Activated CD4-positive, alpha-beta memory T cell treated with anti-CD3 and anti-CD28 coated beads for 36 hours (primary cell): ENCODE data around the gene ZBP1. TPM values are rescaled to one million over a fixed set of nuclear protein-coding genes. Genes with fewer than 3 reads are reported as not detected.

Source experiments
- CTCF ChIA-PET: fragments of 350-600 bp; sonication (Branson Sonifier 250); formaldehyde crosslinking; loops from one replicate; lab custom pipeline; 2021; ENCODE audit warnings: antibody characterized with exemption, inconsistent platforms; lab: Charles Lee
- POLR2A ChIA-PET: fragments of 350-600 bp; sonication (Branson Sonifier 250); formaldehyde crosslinking; loops from one replicate; lab custom pipeline; 2021; ENCODE audit warnings: antibody characterized with exemption; lab: Charles Lee
- DNase-seq: peaks from one replicate; pipeline ENCODE4 v3.0.0-alpha.2; 2020
- H3K27ac Mint-ChIP-seq: one replicate; pipeline ENCODE4 v1.8.0; 2021; ENCODE audit warnings: mixed read lengths
- H3K27me3 Mint-ChIP-seq: one replicate; pipeline ENCODE4 v1.8.0; 2021; ENCODE audit warnings: mixed read lengths
- H3K36me3 Mint-ChIP-seq: one replicate; pipeline ENCODE4 v1.8.0; 2021; ENCODE audit warnings: mixed read lengths
- H3K4me1 Mint-ChIP-seq: one replicate; pipeline ENCODE4 v1.8.0; 2021; ENCODE audit warnings: low read depth, mixed read lengths
- H3K4me3 Mint-ChIP-seq: one replicate; pipeline ENCODE4 v1.8.0; 2021; ENCODE audit warnings: mild to moderate bottlenecking, mixed read lengths
- H3K9me3 Mint-ChIP-seq: one replicate; pipeline ENCODE4 v1.8.0; 2021; ENCODE audit warnings: mixed read lengths
- intact Hi-C: fragments of 100-400 bp; cut with micrococcal nuclease; formaldehyde crosslinking; loops from one replicate; pipeline ENCODE4 v1.15.1; 2023
- total RNA-seq, 2 experiments: library from RNA; stranded (reverse); gene quantifications; one replicate each; pipeline ENCODE4 v1.2.3, GENCODE V29; 2021

ZBP1 gene
- total RNA-seq, 2 experiments from 2014 or later: 0.73 to 1.1 TPM

DNA sequence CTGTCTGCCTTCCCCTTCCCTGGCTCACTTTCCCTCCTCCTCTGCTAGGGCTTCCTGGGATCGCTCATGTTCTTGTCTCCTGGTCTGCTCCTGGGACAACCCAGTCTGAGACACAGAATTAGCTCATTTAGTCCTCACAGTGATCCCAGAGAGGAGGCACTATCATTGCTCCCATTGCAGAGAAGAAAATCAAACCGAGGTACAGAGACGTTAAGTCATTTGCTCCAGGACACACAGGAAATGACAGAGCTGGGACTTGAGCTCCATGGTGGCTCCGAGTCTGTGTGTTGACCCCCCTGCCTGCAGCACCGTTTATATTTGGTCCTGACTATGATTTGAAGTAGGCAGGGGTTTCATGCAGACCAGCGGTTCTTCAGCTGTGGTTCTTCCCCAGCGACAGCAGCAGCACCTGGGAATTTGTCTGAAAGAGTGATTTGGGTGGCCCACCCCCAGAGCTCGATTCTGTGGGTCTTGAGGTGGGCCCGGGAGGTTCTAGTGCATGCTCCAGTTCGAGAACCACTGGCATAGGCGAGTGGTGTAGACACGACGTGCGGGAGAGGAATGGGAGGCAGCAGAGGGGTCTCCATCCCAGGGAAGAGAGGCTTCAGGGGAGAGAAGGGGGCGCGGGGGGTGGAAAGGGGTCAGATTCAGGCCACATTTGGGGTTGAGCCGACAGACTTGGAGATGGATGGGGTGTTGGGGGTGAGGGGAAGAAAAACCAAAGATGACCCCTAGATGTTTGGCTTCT, 34.6 kb downstream of the ZBP1 start:
- Mint-ChIP-seq H3K4me1 (no peaks in the 10 kb centered on the region), H3K9me3 (peaks cover 5% of the 10 kb centered on the region), H3K27ac (no peak overlapping the region), H3K36me3 (no peaks in the 10 kb centered on the region), H3K4me3 (no peak overlapping the region), H3K27me3 (peaks cover 39% of the 10 kb centered on the region)
- DNase-seq: no peak
- POLR2A ChIA-PET: no interaction called here
- CTCF ChIA-PET: no interaction called here
- intact Hi-C loops: no loop called here

DNA sequence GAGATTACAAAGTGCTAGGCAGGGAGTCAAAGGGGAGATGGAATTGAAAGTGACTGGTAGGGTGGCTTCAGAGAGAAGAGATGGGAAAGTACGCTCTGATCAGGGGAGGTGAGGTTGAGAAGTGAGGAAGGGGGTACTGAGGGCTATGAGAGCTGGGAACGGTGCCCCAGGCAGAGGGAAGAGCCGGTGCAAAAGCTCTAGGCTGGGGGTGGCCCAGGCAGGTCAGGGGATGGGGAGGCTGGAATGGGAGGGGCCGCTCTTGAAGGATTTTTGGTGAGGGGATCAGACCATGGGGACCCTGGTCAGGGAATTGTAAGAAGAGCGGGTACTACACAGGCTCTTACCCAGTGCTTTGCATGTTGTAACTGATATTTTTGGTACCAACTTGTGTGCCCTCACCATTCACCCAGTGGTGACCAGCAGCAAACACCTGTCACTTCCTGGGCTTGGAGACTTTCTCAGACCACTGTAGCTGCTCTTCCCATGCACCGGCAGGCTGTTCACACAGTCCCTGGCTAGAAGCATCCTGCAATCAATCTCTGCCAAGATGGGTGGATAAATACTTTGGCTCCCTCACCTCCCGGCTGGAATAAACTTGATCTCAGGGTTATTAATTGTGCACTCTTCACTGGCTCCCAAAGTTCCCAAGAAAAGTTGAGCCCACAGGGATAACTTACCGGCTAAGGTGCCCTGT, 35.3 kb downstream of the ZBP1 start:
- ChIA-PET POLR2A (no interaction called here), CTCF (no interaction called here)
- no peak overlapping the region for H3K27ac Mint-ChIP-seq
- no peaks in the 10 kb centered on the region for H3K36me3 Mint-ChIP-seq
- peaks cover 46% of the 10 kb centered on the region for H3K27me3 Mint-ChIP-seq
- peaks cover 5% of the 10 kb centered on the region for H3K9me3 Mint-ChIP-seq
- H3K4me1 Mint-ChIP-seq: no peaks in the 10 kb centered on the region
- intact Hi-C loops: no loop called here
- DNase-seq: no peak
- H3K4me3 Mint-ChIP-seq: no peak overlapping the region

DNA sequence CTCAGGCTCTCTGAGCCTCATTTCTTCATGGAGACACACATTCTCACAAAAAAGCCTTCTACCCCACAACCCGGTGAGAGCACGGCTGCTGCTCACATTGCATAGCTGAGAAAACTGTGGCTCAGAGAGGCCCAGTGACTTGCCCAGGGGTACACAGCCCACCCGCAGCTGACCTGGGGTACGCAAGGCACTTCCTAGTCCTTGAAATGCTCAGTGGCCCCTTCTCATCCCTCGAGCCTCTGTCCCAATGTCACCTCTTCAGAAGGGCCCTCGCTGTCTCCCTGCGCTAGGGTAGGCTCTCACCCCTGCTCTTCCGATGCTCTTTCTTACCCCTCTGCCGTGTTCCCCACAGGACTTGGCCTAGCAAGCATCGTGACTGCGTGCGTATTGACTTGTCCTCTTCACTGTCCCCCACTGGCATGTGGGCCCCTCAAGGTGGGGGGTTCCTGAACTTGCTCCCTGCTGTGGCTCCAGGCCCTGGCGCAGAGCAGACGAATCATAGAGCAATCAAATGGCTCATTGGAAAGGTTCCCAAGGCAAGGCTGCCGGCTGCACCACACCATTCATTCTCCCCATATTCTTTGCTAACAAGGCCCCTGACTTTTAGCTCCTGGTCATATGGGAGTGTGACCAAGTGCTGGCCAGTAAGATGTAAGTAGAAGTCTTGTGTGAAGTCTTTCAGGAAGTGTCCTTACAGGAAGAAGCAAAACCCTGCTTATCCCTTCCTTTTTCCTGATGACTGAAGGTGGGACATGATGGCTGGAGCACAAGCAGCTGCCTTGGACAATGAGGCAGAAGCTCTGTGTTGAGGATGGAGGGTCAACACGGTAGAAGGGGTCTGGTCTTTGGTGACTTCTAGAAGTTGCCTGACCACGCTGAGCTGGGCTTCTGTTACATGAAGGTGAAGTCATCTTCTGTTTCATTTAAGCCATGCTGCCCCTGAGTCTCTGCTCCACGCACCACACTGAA, 36.7 kb downstream of the ZBP1 start:
- Mint-ChIP-seq H3K9me3 (peaks cover 5% of the 10 kb centered on the region), H3K4me1 (no peaks in the 10 kb centered on the region), H3K36me3 (no peaks in the 10 kb centered on the region), H3K27me3 (peaks cover 50% of the 10 kb centered on the region), H3K4me3 (no peak overlapping the region), H3K27ac (no peak overlapping the region)
- DNase-seq: no peak
- CTCF ChIA-PET: interaction anchor here (0.7 to 1.8 kb wide), 3 partner anchors 11 to 225 kb away, joined by 3 to 7 read pairs (median 3); no protein-coding TSS in a partner anchor
- POLR2A ChIA-PET: no interaction called here
- intact Hi-C loops: no loop called here

DNA sequence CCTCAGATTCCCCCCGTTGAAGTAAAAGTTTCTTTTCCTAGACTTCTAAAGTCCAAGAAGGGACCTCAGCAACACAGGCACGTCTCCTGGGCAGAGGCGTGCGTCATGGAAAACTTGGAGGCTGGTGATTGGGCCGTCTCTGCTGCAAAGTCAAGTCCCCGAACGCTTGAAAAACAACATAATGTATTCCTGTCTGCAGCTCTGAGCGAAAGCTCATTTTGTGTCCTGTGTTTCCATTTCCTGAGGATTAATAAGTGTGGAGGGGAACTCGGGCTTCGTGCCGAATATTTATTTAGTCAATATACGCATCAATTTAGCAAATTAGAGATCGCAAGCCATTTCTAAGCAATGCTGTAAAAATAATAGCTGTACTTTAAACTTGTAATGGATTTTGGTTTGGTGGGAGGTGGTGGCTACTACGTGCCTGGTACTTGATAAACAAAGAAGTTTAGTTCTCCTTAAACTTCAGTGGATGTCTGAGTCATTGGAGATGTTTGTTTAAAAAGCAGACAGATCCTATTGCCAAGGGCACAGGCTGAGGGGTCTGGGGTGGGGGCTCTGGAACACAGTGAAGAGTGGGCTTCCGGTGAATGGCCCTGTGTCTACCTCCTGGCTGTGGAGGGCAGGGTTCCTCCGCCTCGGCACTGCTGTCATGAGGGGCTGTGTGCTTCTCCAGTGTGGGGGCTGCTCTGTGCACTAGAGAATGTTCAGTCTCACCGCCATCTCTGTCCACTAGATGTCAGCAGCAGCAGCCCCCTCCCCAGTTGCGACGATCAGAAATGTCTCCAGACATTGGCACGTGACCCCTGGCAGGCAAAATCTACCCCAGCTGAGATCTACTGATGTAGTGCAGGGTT, 37.6 kb downstream of the ZBP1 start:
- no peak for DNase-seq
- H3K4me3 Mint-ChIP-seq: no peak overlapping the region
- no peaks in the 10 kb centered on the region for H3K36me3 Mint-ChIP-seq
- peaks cover 50% of the 10 kb centered on the region for H3K27me3 Mint-ChIP-seq
- H3K9me3 Mint-ChIP-seq: no peaks in the 10 kb centered on the region
- H3K27ac Mint-ChIP-seq: no peak overlapping the region
- POLR2A ChIA-PET: no interaction called here
- CTCF ChIA-PET: interaction anchor here (0.7 to 1.8 kb wide), 3 partner anchors 10 to 226 kb away, joined by 3 to 7 read pairs (median 3); no protein-coding TSS in a partner anchor
- intact Hi-C loops: no loop called here
- H3K4me1 Mint-ChIP-seq: no peaks in the 10 kb centered on the region

DNA sequence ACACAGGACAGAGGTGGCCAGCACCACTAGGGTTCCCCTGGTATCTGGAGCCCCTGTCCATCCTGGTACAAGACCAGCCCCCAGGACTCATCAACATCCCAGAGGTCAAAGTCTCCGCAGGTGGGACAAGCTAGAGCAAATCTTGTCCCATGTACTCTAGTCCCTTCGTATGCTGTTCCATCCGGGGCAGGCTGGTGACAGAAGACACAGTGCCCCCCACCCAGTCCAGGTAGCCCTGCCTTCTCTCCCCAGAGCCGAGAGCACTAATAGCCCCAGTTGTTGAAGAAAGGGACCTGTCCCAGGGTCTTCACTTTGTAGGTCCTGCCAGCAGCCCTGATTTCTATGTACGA, 38.2 kb downstream of the ZBP1 start:
- H3K36me3 Mint-ChIP-seq: no peaks in the 10 kb centered on the region

DNA sequence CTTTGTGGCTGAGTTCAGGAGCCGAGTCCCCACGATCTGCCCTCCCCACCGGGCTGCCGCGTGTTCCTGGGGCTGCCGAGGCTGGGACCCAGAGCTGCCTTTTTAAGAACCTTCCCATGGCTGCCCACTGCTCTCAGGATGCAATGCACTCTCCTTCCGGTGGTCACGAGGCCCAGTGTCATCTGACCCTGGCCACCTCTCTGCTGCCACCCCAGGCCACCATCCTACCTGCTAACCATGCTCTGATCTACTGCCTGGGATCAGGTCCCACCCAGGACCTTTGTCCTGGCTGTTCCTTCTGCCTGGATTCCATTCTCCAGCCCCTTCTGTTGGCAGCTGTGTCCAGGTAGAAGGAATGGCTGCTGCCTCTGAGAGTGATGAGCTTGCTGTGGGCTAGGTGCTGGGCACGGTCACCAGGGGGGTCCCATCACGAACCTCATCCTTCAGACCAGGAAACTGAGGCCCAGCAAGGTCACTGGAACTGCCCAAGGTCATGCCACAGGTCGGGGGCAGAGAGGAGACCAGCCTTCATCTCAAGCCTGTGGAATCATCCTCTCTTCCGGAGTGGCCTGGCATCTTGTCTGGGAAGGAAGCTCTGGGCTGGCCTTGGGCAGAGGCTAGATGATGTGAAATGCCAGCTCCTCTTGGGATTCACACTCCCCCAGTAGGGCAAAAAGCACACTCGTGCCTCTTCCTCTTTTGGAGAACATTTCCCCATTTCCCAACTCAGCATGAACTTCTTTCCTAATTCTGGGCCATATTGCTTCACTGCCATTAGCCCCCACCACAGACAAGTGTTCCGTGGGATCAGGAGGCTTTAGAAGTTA, 38.8 kb downstream of the ZBP1 start:
- Mint-ChIP-seq H3K36me3 (no peaks in the 10 kb centered on the region), H3K4me3 (no peak overlapping the region), H3K9me3 (no peaks in the 10 kb centered on the region), H3K27ac (no peak overlapping the region), H3K27me3 (peaks cover 50% of the 10 kb centered on the region), H3K4me1 (no peaks in the 10 kb centered on the region)
- ChIA-PET POLR2A (no interaction called here), CTCF (interaction anchor here (1.5 kb wide), 1 partner anchor 73 kb away, joined by 3 read pairs; no protein-coding TSS in a partner anchor)
- DNase-seq: no peak
- intact Hi-C loops: no loop called here

More for the DNA sequence above, 38.2 kb downstream of the ZBP1 start:
- Mint-ChIP-seq H3K27me3 (peaks cover 50% of the 10 kb centered on the region), H3K4me1 (no peaks in the 10 kb centered on the region), H3K4me3 (no peak overlapping the region), H3K9me3 (no peaks in the 10 kb centered on the region), H3K27ac (no peak overlapping the region)
- POLR2A ChIA-PET: no interaction called here
- CTCF ChIA-PET: interaction anchor here (1.8 kb wide), 1 partner anchor 9 kb away, joined by 7 read pairs; no protein-coding TSS in a partner anchor
- intact Hi-C loops: no loop called here
- no peak for DNase-seq

DNA sequence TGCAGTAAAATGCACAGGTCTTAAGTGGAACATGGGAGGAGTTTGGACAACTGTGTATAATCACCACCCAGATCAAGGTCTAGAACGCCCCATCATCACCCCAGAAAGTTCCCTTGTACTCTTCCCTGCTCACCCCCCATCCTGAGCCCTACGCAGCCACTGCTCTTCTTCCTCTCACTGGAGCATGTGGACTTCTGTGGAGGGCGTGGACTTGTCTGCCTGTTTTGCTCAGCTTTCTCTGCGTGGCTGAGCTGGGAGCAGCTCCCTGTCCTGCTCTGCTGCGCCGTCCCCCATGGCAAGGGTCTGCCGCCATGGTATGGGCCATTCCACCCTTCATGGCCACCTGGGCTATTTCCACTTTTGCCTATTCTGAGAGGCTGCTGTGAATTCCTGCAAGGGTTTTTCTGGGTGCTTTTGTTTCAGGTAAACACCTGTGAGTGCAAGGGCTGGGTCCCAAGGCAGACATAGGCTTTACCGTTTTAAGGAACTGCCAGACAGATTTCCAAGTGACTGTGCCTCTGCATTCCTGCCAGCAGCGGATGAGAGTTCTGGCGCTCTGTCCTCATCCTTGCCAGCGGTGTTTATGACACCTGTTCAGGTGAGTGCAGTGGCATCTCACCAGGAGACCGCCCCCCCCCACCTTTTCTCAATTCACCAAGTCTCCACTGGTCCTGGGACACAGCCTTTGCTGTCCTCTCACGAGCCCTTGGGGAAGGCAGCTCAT, 39.6 kb downstream of the ZBP1 start:
- Mint-ChIP-seq H3K27ac (no peak overlapping the region), H3K36me3 (no peaks in the 10 kb centered on the region), H3K9me3 (no peaks in the 10 kb centered on the region), H3K27me3 (peaks cover 50% of the 10 kb centered on the region), H3K4me1 (no peaks in the 10 kb centered on the region), H3K4me3 (no peak overlapping the region)
- intact Hi-C loops: no loop called here
- DNase-seq: no peak
- POLR2A ChIA-PET: no interaction called here
- CTCF ChIA-PET: interaction anchor here (1.5 kb wide), 1 partner anchor 73 kb away, joined by 3 read pairs; no protein-coding TSS in a partner anchor

DNA sequence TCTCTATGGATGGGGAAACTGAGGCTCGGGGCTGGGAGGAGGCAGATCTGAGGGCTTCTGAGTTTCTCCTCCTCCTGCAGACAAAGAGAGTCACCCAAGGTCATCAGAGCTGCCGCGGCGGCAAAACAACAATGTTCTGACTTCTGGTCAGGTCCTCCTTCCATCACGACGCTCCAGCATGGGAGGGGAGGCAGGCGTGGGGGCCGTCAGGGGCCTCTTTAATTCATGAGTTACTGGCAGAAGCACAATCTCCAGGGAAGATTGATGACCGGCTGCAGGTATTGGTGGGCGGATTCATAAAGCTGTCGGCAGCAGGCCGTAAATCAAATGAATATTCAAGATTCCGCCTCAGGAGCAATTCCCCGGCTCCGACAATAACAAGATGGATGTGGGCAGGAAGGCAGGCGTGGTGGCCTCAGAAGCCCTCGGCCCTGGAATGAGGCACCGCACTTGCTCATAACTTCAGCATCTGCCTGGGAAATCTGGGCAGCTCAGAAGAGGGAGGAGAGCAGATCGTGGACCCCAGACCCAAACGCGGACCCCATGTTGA, 40.3 kb downstream of the ZBP1 start:
- ChIA-PET POLR2A (no interaction called here), CTCF (interaction anchor here (1.5 kb wide), 1 partner anchor 74 kb away, joined by 3 read pairs; no protein-coding TSS in a partner anchor)
- H3K4me3 Mint-ChIP-seq: no peak overlapping the region
- H3K27ac Mint-ChIP-seq: no peak overlapping the region
- no peaks in the 10 kb centered on the region for H3K36me3 Mint-ChIP-seq
- no peaks in the 10 kb centered on the region for H3K9me3 Mint-ChIP-seq
- no peak for DNase-seq
- intact Hi-C loops: no loop called here
- H3K4me1 Mint-ChIP-seq: no peaks in the 10 kb centered on the region
- peaks cover 48% of the 10 kb centered on the region for H3K27me3 Mint-ChIP-seq

DNA sequence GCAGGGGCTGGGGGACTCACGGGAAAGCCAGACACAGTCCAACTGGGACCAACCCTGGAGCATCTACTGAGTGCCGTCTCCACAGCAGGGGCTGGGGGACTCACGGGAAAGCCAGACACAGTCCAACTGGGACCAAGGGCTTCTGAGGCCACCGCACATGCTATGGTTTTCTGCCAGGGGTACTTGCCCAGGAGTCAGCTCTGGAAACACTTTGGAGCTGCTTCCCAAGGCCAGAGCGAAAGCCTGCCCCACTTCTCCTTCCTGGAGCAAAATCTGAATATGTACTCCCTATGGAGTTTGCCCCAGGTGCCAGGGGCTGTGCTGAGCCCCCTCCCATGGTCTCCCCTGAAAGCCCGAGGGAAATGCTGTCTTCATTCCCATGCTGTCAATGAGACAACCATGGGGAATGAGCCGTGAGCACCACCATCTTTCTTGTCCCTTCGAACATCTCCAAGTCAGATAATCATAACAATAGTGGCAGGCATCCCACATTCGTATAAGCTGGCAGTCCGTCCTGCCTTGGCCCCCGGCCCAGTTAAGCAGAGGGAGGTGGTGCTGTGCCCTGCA, 40.8 kb downstream of the ZBP1 start:
- peaks cover 45% of the 10 kb centered on the region for H3K27me3 Mint-ChIP-seq

More for the DNA sequence above, 40.8 kb downstream of the ZBP1 start:
- POLR2A ChIA-PET: no interaction called here
- H3K27ac Mint-ChIP-seq: no peak overlapping the region
- intact Hi-C loops: no loop called here
- no peak for DNase-seq
- H3K9me3 Mint-ChIP-seq: no peaks in the 10 kb centered on the region
- no peak overlapping the region for H3K4me3 Mint-ChIP-seq
- CTCF ChIA-PET: interaction anchor here (1.5 kb wide), 1 partner anchor 75 kb away, joined by 3 read pairs; no protein-coding TSS in a partner anchor
- no peaks in the 10 kb centered on the region for H3K36me3 Mint-ChIP-seq
- H3K4me1 Mint-ChIP-seq: no peaks in the 10 kb centered on the region
